ENCODE results near the gene ANKS3. TPM values are rescaled to one million over a fixed set of nuclear protein-coding genes. Genes with fewer than 3 reads are reported as not detected.

The ANKS3 gene
- total and polyA plus RNA-seq, 2 of the 8 experiments (the other 6 are each of a cell fraction or from before 2014, with no cell fraction given): 15.5 to 23.9 TPM

- Histone ChIP-seq H3K23ac (ENCODE audit: insufficient read length) (no peak overlapping the region), H2BK5ac (ENCODE audit: low read depth, low read length) (no peak overlapping the region), H2BK15ac (ENCODE audit: low read length) (no peak overlapping the region), H2AK5ac (ENCODE audit: low read depth, low read length) (no peak overlapping the region), H3K79me2 (ENCODE audit: control insufficient read depth in 1 of 2, insufficient read depth in 2 of 2, low read length in 2 of 2) (peaks cover 0 to 12% of the 10 kb centered on the region in 2 experiments; a peak in 2 of 4 replicates), H4K5ac (ENCODE audit: insufficient read length, low read depth, low read length) (no peak overlapping the region), H3K4me2 (ENCODE audit: insufficient read depth in 1 of 2, low read depth in 2 of 2, low read length in 2 of 2) (peak overlapping the region; percentile 62 to 68), H3K9ac (replicated peaks in 1 of 4; ENCODE audit: extremely low read depth in 1 of 4, low read depth in 3 of 4, low read length in 3 of 4) (no peak overlapping the region), H3K27ac (ENCODE audit: low read depth, low read length) (no peak overlapping the region), H3K4ac (replicated peaks; ENCODE audit: insufficient read length, low read depth, low read length) (peak overlapping the region; percentile 6), H3K23me2 (ENCODE audit: low read depth, low read length) (peaks cover 13% of the 10 kb centered on the region), H4K91ac (replicated peaks; ENCODE audit: insufficient read length, low read length) (no peak overlapping the region), H3K36me3 (ENCODE audit: control insufficient read depth in 2 of 4, insufficient read depth in 4 of 4, low read length in 3 of 4) (no peaks in the 10 kb centered on the region; a peak in 1 of 8 replicates), H2BK120ac (replicated peaks; ENCODE audit: low read depth, low read length) (no peak overlapping the region), H3K9me3 (ENCODE audit: insufficient read depth in 2 of 2, low read depth in 1 of 2, low read length in 1 of 2) (no peaks in the 10 kb centered on the region), H2BK20ac (ENCODE audit: low read length) (no peak overlapping the region), H4K8ac (ENCODE audit: extremely low read depth, insufficient read depth, low read length) (no peak overlapping the region), H2AFZ (ENCODE audit: low read length) (peak overlapping the region; percentile 1; the same call in 1 of the 2 replicates), H3K4me3 (ENCODE audit: extremely low read depth in 1 of 4, insufficient read depth in 2 of 4, low read depth in 3 of 4, low read length in 4 of 4) (peak overlapping the region; percentile 37 to 75 (median 64); a peak in 5 of 8 replicates), H3K18ac (ENCODE audit: extremely low read depth, low read length) (no peak overlapping the region), H3K79me1 (ENCODE audit: low read depth, low read length) (no peaks in the 10 kb centered on the region), H2BK12ac (ENCODE audit: low read depth, low read length) (no peak overlapping the region), H3K27me3 (replicated peaks in 1 of 4; ENCODE audit: control insufficient read depth in 3 of 4, extremely low read depth in 1 of 4, insufficient read depth in 3 of 4, low read length in 3 of 4) (no peaks in the 10 kb centered on the region), H3K56ac (replicated peaks; ENCODE audit: insufficient read length, low read depth, low read length) (no peak overlapping the region), H3K4me1 (replicated peaks in 1 of 4; ENCODE audit: control insufficient read depth in 3 of 4, insufficient read depth in 4 of 4, low read length in 3 of 4) (peaks cover 0 to 3% (median 1%) of the 10 kb centered on the region in 4 experiments; a peak in 2 of 7 replicates), H4K20me1 (replicated peaks in 1 of 2; ENCODE audit: control insufficient read depth in 1 of 2, insufficient read depth in 2 of 2, low read length in 2 of 2) (no peaks in the 10 kb centered on the region), H3K14ac (ENCODE audit: insufficient read length) (no peak overlapping the region)
- TF ChIP-seq USF2 (IDR thresholded peaks at IDR 0.05; ENCODE audit: low read length) (no peak), SAP30 (IDR thresholded peaks at IDR 0.05; ENCODE audit: insufficient read depth, insufficient replicate concordance, low read length) (no peak), NRF1 (IDR thresholded peaks at IDR 0.05; ENCODE audit: low read depth, low read length) (no peak), CBX5 (IDR thresholded peaks at IDR 0.05; ENCODE audit: low read depth, low read length) (no peak)
- 90% methylated on average over 7 of the region's 7 CpGs; no CpG with 5 or more reads in 1 of the 2 experiments for WGBS, 2 experiments (ENCODE audit: extremely low coverage in 1 of 2, insufficient coverage in 1 of 2, insufficient read length in 1 of 2, insufficient replicate concordance in 2 of 2, low coverage in 1 of 2, low lambda C conversion rate in 2 of 2, missing lambda C conversion rate in 1 of 2)
- no peak for DNase-seq (ENCODE audit: low read depth in 1 of 2, low spot score in 2 of 2)
- ChIA-PET CTCF (ENCODE audit: partially characterized antibody) (no interaction called here), POLR2A (ENCODE audit: partially characterized antibody) (interaction anchor here (1.0 to 1.6 kb wide), 2 partner anchors 33 to 60 kb away, joined by 4 to 8 read pairs; partner anchors contain the start of gene ROGDI)
- no peak for FAIRE-seq
Observed at GRCh38 chr16:4769306-4769638, 35.2 kb upstream of the ANKS3 start.

Measured in H1 (cell line).